HL-60 (cell line): ENCODE data around the gene NUP93.

Experiments
- DNase-seq, 2 experiments: peaks; one replicate each; pipeline ENCODE4 v3.0.0-alpha.2; 2010 to 2020; ENCODE audit warnings: low read depth in 1 of 2, low spot score in 1 of 2
- H3K27ac ChIP-seq: fragments of 250-450 bp; sonication (Bioruptor Pico); replicated peaks from 2 replicates; pipeline ENCODE4 v1.5.1; 2020; ENCODE audit warnings: mild to moderate bottlenecking, moderate library complexity
- H3K27me3 ChIP-seq: fragments of 250-450 bp; sonication (Bioruptor Pico); 2 replicates; pipeline ENCODE4 v1.5.1; 2021; ENCODE audit warnings: mild to moderate bottlenecking, moderate library complexity; ENCODE audit not compliant: insufficient read depth, poor library complexity, severe bottlenecking
- H3K4me3 ChIP-seq: replicated peaks from 2 replicates; pipeline ENCODE4 v1.5.1; 2011; ENCODE audit warnings: mild to moderate bottlenecking, control low read depth, low read length; ENCODE audit not compliant: insufficient read depth
- CTCF ChIP-seq: IDR thresholded peaks from one replicate; pipeline ENCODE4 v1.5.1; 2011; ENCODE audit warnings: low read length, control low read depth, inconsistent platforms; ENCODE audit not compliant: insufficient read depth
- GABPA ChIP-seq: IDR thresholded peaks from 2 replicates; pipeline ENCODE4 v1.6.1; 2012; ENCODE audit warnings: low read depth
- POLR2AphosphoS5 ChIP-seq: IDR thresholded peaks from 2 replicates; pipeline ENCODE4 v1.6.1; 2012; ENCODE audit warnings: low read depth
- REST ChIP-seq: IDR thresholded peaks from 2 replicates; pipeline ENCODE4 v1.6.1; 2012; ENCODE audit warnings: low read depth; ENCODE audit not compliant: insufficient replicate concordance
- SPI1 ChIP-seq: IDR thresholded peaks from 2 replicates; pipeline ENCODE4 v1.6.1; 2012; ENCODE audit warnings: low read depth, mild to moderate bottlenecking, borderline replicate concordance

NUP93 gene

GRCh38 chr16:56852401-56852730 lies 122.4 kb downstream of the NUP93 start:
- Histone ChIP-seq H3K4me3 (no peak overlapping the region), H3K27ac (no peak overlapping the region), H3K27me3 (no peaks in the 10 kb centered on the region)
- TF ChIP-seq SPI1 (no peak), GABPA (no peak), REST (no peak), CTCF (no peak), POLR2AphosphoS5 (no peak)
- DNase-seq, result no peak

GRCh38 chr16:56852968-56853367 lies 123.0 kb downstream of the NUP93 start:
- no peak overlapping the region for H3K27ac ChIP-seq
- DNase-seq, result no peak
- no peak for TF ChIP-seq GABPA
- no peak for TF ChIP-seq SPI1
- TF ChIP-seq POLR2AphosphoS5, result no peak
- TF ChIP-seq REST, result no peak
- TF ChIP-seq CTCF, result no peak
- no peaks in the 10 kb centered on the region for H3K27me3 ChIP-seq
- no peak overlapping the region for H3K4me3 ChIP-seq

GRCh38 chr16:56855201-56855600 lies 125.3 kb downstream of the NUP93 start:
- TF ChIP-seq POLR2AphosphoS5 (no peak), SPI1 (no peak), GABPA (no peak), REST (no peak)
- no peak overlapping the region for H3K27ac ChIP-seq

GRCh38 chr16:56855946-56856345 lies 126.0 kb downstream of the NUP93 start:
- DNase-seq, result no peak
- Histone ChIP-seq H3K27me3 (no peaks in the 10 kb centered on the region), H3K27ac (no peak overlapping the region), H3K4me3 (no peak overlapping the region)
- TF ChIP-seq SPI1 (no peak), REST (no peak), GABPA (no peak), POLR2AphosphoS5 (no peak), CTCF (no peak)

More at GRCh38 chr16:56855201-56855600, 125.3 kb downstream of the NUP93 start:
- DNase-seq, result no peak
- Histone ChIP-seq H3K4me3 (no peak overlapping the region), H3K27me3 (no peaks in the 10 kb centered on the region)
